Measurements from ENCODE around the gene OR7A17. TPM values are rescaled to one million over a fixed set of nuclear protein-coding genes. Genes with fewer than 3 reads are reported as not detected.

OR7A17 gene
- total and polyA plus RNA-seq, 2 of the 8 experiments (the other 6 are each of a cell fraction or from before 2014, with no cell fraction given), result not detected

DNA sequence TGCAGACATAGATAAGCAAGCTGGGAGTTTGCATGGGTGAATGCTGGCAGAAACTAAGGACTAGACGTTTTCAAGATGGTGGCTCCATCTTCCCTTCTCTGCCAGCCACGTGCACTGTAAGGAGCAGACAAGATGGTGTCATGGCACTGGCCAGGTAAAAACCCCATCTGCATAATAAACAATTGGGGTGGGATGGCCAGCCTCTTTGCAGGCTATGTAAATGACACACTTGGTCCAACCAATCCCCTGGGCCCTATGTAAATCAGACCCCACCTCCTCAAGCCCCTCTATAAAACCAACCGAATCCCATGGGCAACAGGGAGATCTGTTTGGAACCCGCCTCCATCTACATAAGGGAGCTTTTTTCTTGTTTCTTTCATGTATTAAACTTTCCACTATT lies 48.5 kb downstream of the OR7A17 start (continued):
- TF ChIP-seq RBBP5 (IDR thresholded peaks at IDR 0.05; ENCODE audit: borderline replicate concordance, low read depth, low read length) (no peak), KDM5A (IDR thresholded peaks at IDR 0.05; ENCODE audit: low read length) (no peak), SUZ12 (IDR thresholded peaks at IDR 0.05; ENCODE audit: low read length) (no peak), SRF (IDR thresholded peaks at IDR 0.05; ENCODE audit: low read depth, low read length) (no peak), SAP30 (IDR thresholded peaks at IDR 0.05; ENCODE audit: insufficient read depth, insufficient replicate concordance, low read length) (no peak)
- TF ChIP-seq, protein P1, sequence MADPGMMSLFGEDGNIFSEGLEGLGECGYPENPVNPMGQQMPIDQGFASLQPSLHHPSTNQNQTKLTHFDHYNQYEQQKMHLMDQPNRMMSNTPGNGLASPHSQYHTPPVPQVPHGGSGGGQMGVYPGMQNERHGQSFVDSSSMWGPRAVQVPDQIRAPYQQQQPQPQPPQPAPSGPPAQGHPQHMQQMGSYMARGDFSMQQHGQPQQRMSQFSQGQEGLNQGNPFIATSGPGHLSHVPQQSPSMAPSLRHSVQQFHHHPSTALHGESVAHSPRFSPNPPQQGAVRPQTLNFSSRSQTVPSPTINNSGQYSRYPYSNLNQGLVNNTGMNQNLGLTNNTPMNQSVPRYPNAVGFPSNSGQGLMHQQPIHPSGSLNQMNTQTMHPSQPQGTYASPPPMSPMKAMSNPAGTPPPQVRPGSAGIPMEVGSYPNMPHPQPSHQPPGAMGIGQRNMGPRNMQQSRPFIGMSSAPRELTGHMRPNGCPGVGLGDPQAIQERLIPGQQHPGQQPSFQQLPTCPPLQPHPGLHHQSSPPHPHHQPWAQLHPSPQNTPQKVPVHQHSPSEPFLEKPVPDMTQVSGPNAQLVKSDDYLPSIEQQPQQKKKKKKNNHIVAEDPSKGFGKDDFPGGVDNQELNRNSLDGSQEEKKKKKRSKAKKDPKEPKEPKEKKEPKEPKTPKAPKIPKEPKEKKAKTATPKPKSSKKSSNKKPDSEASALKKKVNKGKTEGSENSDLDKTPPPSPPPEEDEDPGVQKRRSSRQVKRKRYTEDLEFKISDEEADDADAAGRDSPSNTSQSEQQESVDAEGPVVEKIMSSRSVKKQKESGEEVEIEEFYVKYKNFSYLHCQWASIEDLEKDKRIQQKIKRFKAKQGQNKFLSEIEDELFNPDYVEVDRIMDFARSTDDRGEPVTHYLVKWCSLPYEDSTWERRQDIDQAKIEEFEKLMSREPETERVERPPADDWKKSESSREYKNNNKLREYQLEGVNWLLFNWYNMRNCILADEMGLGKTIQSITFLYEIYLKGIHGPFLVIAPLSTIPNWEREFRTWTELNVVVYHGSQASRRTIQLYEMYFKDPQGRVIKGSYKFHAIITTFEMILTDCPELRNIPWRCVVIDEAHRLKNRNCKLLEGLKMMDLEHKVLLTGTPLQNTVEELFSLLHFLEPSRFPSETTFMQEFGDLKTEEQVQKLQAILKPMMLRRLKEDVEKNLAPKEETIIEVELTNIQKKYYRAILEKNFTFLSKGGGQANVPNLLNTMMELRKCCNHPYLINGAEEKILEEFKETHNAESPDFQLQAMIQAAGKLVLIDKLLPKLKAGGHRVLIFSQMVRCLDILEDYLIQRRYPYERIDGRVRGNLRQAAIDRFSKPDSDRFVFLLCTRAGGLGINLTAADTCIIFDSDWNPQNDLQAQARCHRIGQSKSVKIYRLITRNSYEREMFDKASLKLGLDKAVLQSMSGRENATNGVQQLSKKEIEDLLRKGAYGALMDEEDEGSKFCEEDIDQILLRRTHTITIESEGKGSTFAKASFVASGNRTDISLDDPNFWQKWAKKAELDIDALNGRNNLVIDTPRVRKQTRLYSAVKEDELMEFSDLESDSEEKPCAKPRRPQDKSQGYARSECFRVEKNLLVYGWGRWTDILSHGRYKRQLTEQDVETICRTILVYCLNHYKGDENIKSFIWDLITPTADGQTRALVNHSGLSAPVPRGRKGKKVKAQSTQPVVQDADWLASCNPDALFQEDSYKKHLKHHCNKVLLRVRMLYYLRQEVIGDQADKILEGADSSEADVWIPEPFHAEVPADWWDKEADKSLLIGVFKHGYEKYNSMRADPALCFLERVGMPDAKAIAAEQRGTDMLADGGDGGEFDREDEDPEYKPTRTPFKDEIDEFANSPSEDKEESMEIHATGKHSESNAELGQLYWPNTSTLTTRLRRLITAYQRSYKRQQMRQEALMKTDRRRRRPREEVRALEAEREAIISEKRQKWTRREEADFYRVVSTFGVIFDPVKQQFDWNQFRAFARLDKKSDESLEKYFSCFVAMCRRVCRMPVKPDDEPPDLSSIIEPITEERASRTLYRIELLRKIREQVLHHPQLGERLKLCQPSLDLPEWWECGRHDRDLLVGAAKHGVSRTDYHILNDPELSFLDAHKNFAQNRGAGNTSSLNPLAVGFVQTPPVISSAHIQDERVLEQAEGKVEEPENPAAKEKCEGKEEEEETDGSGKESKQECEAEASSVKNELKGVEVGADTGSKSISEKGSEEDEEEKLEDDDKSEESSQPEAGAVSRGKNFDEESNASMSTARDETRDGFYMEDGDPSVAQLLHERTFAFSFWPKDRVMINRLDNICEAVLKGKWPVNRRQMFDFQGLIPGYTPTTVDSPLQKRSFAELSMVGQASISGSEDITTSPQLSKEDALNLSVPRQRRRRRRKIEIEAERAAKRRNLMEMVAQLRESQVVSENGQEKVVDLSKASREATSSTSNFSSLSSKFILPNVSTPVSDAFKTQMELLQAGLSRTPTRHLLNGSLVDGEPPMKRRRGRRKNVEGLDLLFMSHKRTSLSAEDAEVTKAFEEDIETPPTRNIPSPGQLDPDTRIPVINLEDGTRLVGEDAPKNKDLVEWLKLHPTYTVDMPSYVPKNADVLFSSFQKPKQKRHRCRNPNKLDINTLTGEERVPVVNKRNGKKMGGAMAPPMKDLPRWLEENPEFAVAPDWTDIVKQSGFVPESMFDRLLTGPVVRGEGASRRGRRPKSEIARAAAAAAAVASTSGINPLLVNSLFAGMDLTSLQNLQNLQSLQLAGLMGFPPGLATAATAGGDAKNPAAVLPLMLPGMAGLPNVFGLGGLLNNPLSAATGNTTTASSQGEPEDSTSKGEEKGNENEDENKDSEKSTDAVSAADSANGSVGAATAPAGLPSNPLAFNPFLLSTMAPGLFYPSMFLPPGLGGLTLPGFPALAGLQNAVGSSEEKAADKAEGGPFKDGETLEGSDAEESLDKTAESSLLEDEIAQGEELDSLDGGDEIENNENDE (IDR thresholded peaks at IDR 0.05; ENCODE audit: insufficient replicate concordance, low read length), result no peak
